Activated naive CD4-positive, alpha-beta T cell treated with anti-CD3 and anti-CD28 coated beads, Interleukin-2, amount 50 U/mL, for 72 hours (primary cell): Measurements from ENCODE around the gene MAST1. TPM values are rescaled to one million over a fixed set of nuclear protein-coding genes. Genes with fewer than 3 reads are reported as not detected.
"Not testable (repeated sequence)": the region's sequence is repeated elsewhere in the genome, so short reads cannot be mapped to it uniquely, and the experiment has no call there.

Source experiments
- ATAC-seq, 2 donors: fragments of 150-1000 bp; cut with Tn5 transposase; 2 replicates each; pipeline ENCODE4 v1.10.0; 2021; ENCODE audit warnings: mild to moderate bottlenecking in 2 of 2, moderate library complexity in 2 of 2
- DNase-seq, 2 donors: peaks; one replicate each; pipeline ENCODE4 v3.0.0; 2021 to 2022; ENCODE audit warnings: low spot score in 2 of 2
- H3K27ac Mint-ChIP-seq, 2 donors: one replicate each; pipeline ENCODE4 v1.8.0; 2022; ENCODE audit warnings: mild to moderate bottlenecking in 2 of 2, mixed read lengths in 2 of 2
- H3K36me3 Mint-ChIP-seq, 2 donors: one replicate each; pipeline ENCODE4 v1.8.0; 2022; ENCODE audit warnings: mixed read lengths in 2 of 2
- H3K9me3 Mint-ChIP-seq, 2 donors: one replicate each; pipeline ENCODE4 v1.8.0; 2022; ENCODE audit warnings: mixed read lengths in 2 of 2
- total RNA-seq, 2 donors: library from RNA; stranded (reverse); gene quantifications; one replicate each; pipeline ENCODE4 v1.2.3, GENCODE V29; 2022

Gene MAST1
- total RNA-seq, 2 donors from 2014 or later = 0.77 to 4.6 TPM

GRCh38 chr19:12873891-12874745, 35.8 kb downstream of the MAST1 start:
- no peak for ATAC-seq
- no peak for DNase-seq
- Mint-ChIP-seq H3K36me3 (peaks cover 17 to 32% of the 10 kb centered on the region in 2 donors), H3K27ac (no peak overlapping the region), H3K9me3 (peaks cover 4% of the 10 kb centered on the region in 2 donors)

- no peak for DNase-seq
- Mint-ChIP-seq H3K36me3 (peaks cover 17 to 32% of the 10 kb centered on the region in 2 donors), H3K27ac (no peak overlapping the region), H3K9me3 (peaks cover 4% of the 10 kb centered on the region in 2 donors)
- no peak for ATAC-seq
Measured at GRCh38 chr19:12875086-12875485, 36.8 kb downstream of the MAST1 start.

- Mint-ChIP-seq H3K36me3 (peaks cover 11 to 15% of the 10 kb centered on the region in 2 donors), H3K27ac (peak overlapping the region; percentile 81 to 88), H3K9me3 (peaks cover 0 to 5% of the 10 kb centered on the region in 2 donors)
- ATAC-seq = peak; percentile 1 to 11
- DNase-seq = no peak
Measured at GRCh38 chr19:12880551-12881171, 42.3 kb downstream of the MAST1 start.

- DNase-seq = peak; percentile 92 to 94
- H3K36me3 Mint-ChIP-seq = peaks cover 11 to 15% of the 10 kb centered on the region in 2 donors
Measured at GRCh38 chr19:12881172-12881808, 43.0 kb downstream of the MAST1 start, which contains the start of gene DNASE2. TSS of gene DNASE2 (minus strand) at chr19:12881449. CDS start at chr19:12881375, 74 bp downstream.

GRCh38 chr19:12882589-12882988, 44.3 kb downstream of the MAST1 start:
- DNase-seq = no peak
- no peak for ATAC-seq
- peak overlapping the region in 1 of 2 donors; percentile 88 for H3K27ac Mint-ChIP-seq
- H3K9me3 Mint-ChIP-seq = peaks cover 0 to 5% of the 10 kb centered on the region in 2 donors
- H3K36me3 Mint-ChIP-seq = peaks cover 11 to 15% of the 10 kb centered on the region in 2 donors

More at GRCh38 chr19:12881172-12881808, 43.0 kb downstream of the MAST1 start, which contains the start of gene DNASE2:
- H3K9me3 Mint-ChIP-seq = peaks cover 0 to 5% of the 10 kb centered on the region in 2 donors
- peak; percentile 73 to 83 for ATAC-seq
- H3K27ac Mint-ChIP-seq = peak within 1 kb of the TSS; percentile 88 to 95

GRCh38 chr19:12884202-12884601, 45.9 kb downstream of the MAST1 start:
- H3K36me3 Mint-ChIP-seq = peaks cover 4 to 6% of the 10 kb centered on the region in 2 donors
- no peak for DNase-seq
- peak overlapping the region in 1 of 2 donors; percentile 85 for H3K27ac Mint-ChIP-seq
- H3K9me3 Mint-ChIP-seq = peaks cover 0 to 5% of the 10 kb centered on the region in 2 donors
- ATAC-seq = no peak

- ATAC-seq (no peak), DNase-seq (no peak)
- peaks cover 4 to 6% of the 10 kb centered on the region in 2 donors for H3K36me3 Mint-ChIP-seq
- peaks cover 0 to 5% of the 10 kb centered on the region in 2 donors for H3K9me3 Mint-ChIP-seq
- peak overlapping the region in 1 of 2 donors; percentile 85 for H3K27ac Mint-ChIP-seq
Measured at GRCh38 chr19:12884627-12884925, 46.3 kb downstream of the MAST1 start.

- Mint-ChIP-seq H3K36me3 (peaks cover 4 to 6% of the 10 kb centered on the region in 2 donors), H3K27ac (peak overlapping the region; percentile 85 to 90), H3K9me3 (peaks cover 0 to 5% of the 10 kb centered on the region in 2 donors)
- ATAC-seq (peak; percentile 66 to 83), DNase-seq (peak; percentile 92 to 98)
Measured at GRCh38 chr19:12884926-12885748, 46.8 kb downstream of the MAST1 start.

- peaks cover 0 to 5% of the 10 kb centered on the region in 2 donors for H3K9me3 Mint-ChIP-seq
- ATAC-seq = peak in 1 of 2 donors; percentile 18
Measured at GRCh38 chr19:12885749-12886650, 47.7 kb downstream of the MAST1 start.

GRCh38 chr19:12886651-12886968, 48.3 kb downstream of the MAST1 start:
- ATAC-seq = no peak
- H3K36me3 Mint-ChIP-seq = peaks cover 7 to 11% of the 10 kb centered on the region in 2 donors
- H3K9me3 Mint-ChIP-seq = peaks cover 0 to 5% of the 10 kb centered on the region in 2 donors
- no peak overlapping the region for H3K27ac Mint-ChIP-seq
- no peak for DNase-seq

More at GRCh38 chr19:12885749-12886650, 47.7 kb downstream of the MAST1 start:
- no peak for DNase-seq
- Mint-ChIP-seq H3K36me3 (peaks cover 1 to 8% of the 10 kb centered on the region in 2 donors), H3K27ac (no peak overlapping the region)

GRCh38 chr19:12886969-12887747, 48.8 kb downstream of the MAST1 start, which contains the start of gene KLF1:
TSS of gene KLF1 (minus strand) at chr19:12887201. CDS start at chr19:12887140, 61 bp downstream.
- DNase-seq (no peak), ATAC-seq (no peak)
- H3K36me3 Mint-ChIP-seq = peaks cover 9 to 11% of the 10 kb centered on the region in 2 donors
- H3K27ac Mint-ChIP-seq = no peak within 1 kb of the TSS
- H3K9me3 Mint-ChIP-seq = peaks cover 0 to 5% of the 10 kb centered on the region in 2 donors

- H3K27ac Mint-ChIP-seq = no peak overlapping the region
- peaks cover 9 to 11% of the 10 kb centered on the region in 2 donors for H3K36me3 Mint-ChIP-seq
- peaks cover 0 to 5% of the 10 kb centered on the region in 2 donors for H3K9me3 Mint-ChIP-seq
- DNase-seq (no peak), ATAC-seq (no peak)
Measured at GRCh38 chr19:12888006-12888603, 49.8 kb downstream of the MAST1 start.

- H3K9me3 Mint-ChIP-seq, ATAC-seq, DNase-seq, H3K36me3 Mint-ChIP-seq: not testable (repeated sequence)
- H3K27ac Mint-ChIP-seq = peak overlapping the region; percentile 84 to 93
Measured at GRCh38 chr19:12890299-12890786, 52.0 kb downstream of the MAST1 start.
